AG10803 (cell line): ENCODE measurements around the gene CISD1.

Experiments
- DNase-seq: peaks from one replicate; pipeline ENCODE4 v3.0.0; 2010; ENCODE audit warnings: low read depth
- H3K4me3 ChIP-seq: 2 replicates; pipeline ENCODE4 v1.5.1; 2011; ENCODE audit warnings: mild to moderate bottlenecking, low read length, control low read depth
- CTCF ChIP-seq: conservative IDR thresholded peaks from 2 replicates; pipeline ENCODE4 v1.5.1; 2011; ENCODE audit warnings: mild to moderate bottlenecking, low read length, control low read depth, inconsistent platforms

CISD1 gene

GRCh38 chr10:58316874-58317273, 47.9 kb downstream of the CISD1 start:
- no peak for DNase-seq
- no peak for TF ChIP-seq CTCF
- no peak overlapping the region for H3K4me3 ChIP-seq

- TF ChIP-seq CTCF = no peak
- DNase-seq = peak; percentile 26
Observed at GRCh38 chr10:58318346-58318745, 49.4 kb downstream of the CISD1 start.

GRCh38 chr10:58319599-58319998, 50.6 kb downstream of the CISD1 start:
- TF ChIP-seq CTCF = no peak
- DNase-seq = no peak

More at GRCh38 chr10:58318346-58318745, 49.4 kb downstream of the CISD1 start:
- no peak overlapping the region for H3K4me3 ChIP-seq

GRCh38 chr10:58320351-58321049, 51.5 kb downstream of the CISD1 start:
- no peak for DNase-seq
- no peak for TF ChIP-seq CTCF
- no peak overlapping the region for H3K4me3 ChIP-seq

More at GRCh38 chr10:58319599-58319998, 50.6 kb downstream of the CISD1 start:
- no peak overlapping the region for H3K4me3 ChIP-seq

- H3K4me3 ChIP-seq = no peak overlapping the region
- no peak for TF ChIP-seq CTCF
- peak; percentile 7 for DNase-seq
Observed at GRCh38 chr10:58322072-58322834, 53.3 kb downstream of the CISD1 start.

DNA sequence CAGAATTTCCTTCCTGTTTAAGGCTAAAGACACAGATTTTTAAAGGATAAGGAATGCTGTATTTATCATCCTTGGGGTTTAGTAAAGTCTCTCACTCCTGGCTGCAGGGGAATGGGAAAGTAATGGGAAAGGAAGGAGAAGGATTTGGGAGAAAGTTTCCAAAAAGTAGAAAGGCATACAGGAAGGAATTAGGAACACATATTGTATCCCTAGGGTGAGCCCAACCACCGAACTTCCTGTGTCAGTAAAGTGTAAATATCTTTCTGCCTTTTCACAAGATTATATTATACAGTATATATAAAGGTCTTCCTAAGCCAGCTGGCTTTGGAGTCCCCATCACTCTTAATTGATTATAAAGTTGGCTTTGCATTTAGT, 53.9 kb downstream of the CISD1 start:
- no peak for TF ChIP-seq CTCF
- DNase-seq = no peak
- H3K4me3 ChIP-seq = no peak overlapping the region

- DNase-seq = peak; percentile 70
- H3K4me3 ChIP-seq = peak overlapping the region; percentile 58
- no peak for TF ChIP-seq CTCF
Observed at GRCh38 chr10:58326967-58327381, 58.0 kb downstream of the CISD1 start.
